HepG2 (cell line): ENCODE measurements around the gene IYD. TPM values are rescaled to one million over a fixed set of nuclear protein-coding genes. Genes with fewer than 3 reads are reported as not detected.

ENCODE experiments used
- ATAC-seq: fragments of 200-7000 bp; cut with Tn5 transposase; 3 replicates; pipeline ENCODE4 v1.9.1; 2020; ENCODE audit warnings: mild to moderate bottlenecking, moderate library complexity
- BruUV-seq: library from RNA; stranded (reverse); fragments of 400-500 nt; replicated peaks from 2 replicates; lab custom pipeline; 2021; lab: Mats Ljungman, UMichigan
- CTCF ChIA-PET: fragments of 300-600 bp; formaldehyde crosslinking; extraction: SDS; loops from one replicate; lab custom pipeline; 2021; ENCODE audit warnings: low total read pairs, inconsistent platforms, low intra/inter-chr PET ratio; lab: Yijun Ruan, JAX
- POLR2A ChIA-PET: fragments of 350-600 bp; sonication (Branson Sonifier 250); formaldehyde crosslinking; loops from one replicate; lab custom pipeline; 2020; ENCODE audit warnings: antibody characterized with exemption, inconsistent platforms; lab: Yijun Ruan, JAX
- DNase-seq: peaks from one replicate; pipeline ENCODE4 v3.0.0-alpha.2; 2015; ENCODE audit warnings: low spot score
- FAIRE-seq: peaks from 3 replicates; lab custom pipeline; 2011; peaks lifted over from hg19 to GRCh38; lab: Jason Lieb, UNC
- H2AFZ ChIP-seq: one replicate; pipeline ENCODE4 v1.6.1; 2011; ENCODE audit warnings: low read length, inconsistent platforms
- H3K27ac ChIP-seq: fragments of 300-600 bp; 3 replicates; pipeline ENCODE4 v1.8.0; 2011; ENCODE audit warnings: mixed run types, mild to moderate bottlenecking, mixed read lengths, low read length, inconsistent platforms; ENCODE audit not compliant: insufficient read depth; ENCODE audit errors: extremely low read length
- H3K27me3 ChIP-seq, 2 experiments: fragments of 200-600 bp in 1 of 2; 2 replicates in 1 of 2; 3 replicates in 1 of 2; pipeline versions ENCODE4 v1.6.0 to v1.8.0; 2011; ENCODE audit warnings: low read length in 2 of 2, mild to moderate bottlenecking in 2 of 2, moderate library complexity in 2 of 2, inconsistent platforms in 1 of 2; ENCODE audit not compliant: insufficient read depth in 2 of 2, control insufficient read depth in 1 of 2
- H3K36me3 ChIP-seq, 2 experiments: fragments of 200-600 bp in 1 of 2; replicated peaks in 1 of 2; 2 replicates in 1 of 2; 3 replicates in 1 of 2; pipeline versions ENCODE4 v1.5.1 to v1.8.0; 2011; ENCODE audit warnings: low read length in 2 of 2, inconsistent platforms in 1 of 2; ENCODE audit not compliant: insufficient read depth in 2 of 2, control insufficient read depth in 1 of 2
- H3K4me1 ChIP-seq: 2 replicates; pipeline ENCODE4 v1.5.1; 2012; ENCODE audit warnings: low read length, inconsistent platforms; ENCODE audit not compliant: insufficient read depth
- H3K4me2 ChIP-seq: 2 replicates; pipeline ENCODE4 v1.6.0; 2011; ENCODE audit warnings: low read depth, low read length, inconsistent platforms
- H3K4me3 ChIP-seq, 3 experiments: fragments of 200-600 bp in 1 of 3; sonication (generic), shearing (Covaris generic) in 1 of 3; replicated peaks in 1 of 3; 2 replicates each; pipeline ENCODE4 v1.5.1; 2011 to 2016; ENCODE audit warnings: low read length in 3 of 3, inconsistent platforms in 2 of 3, low read depth in 2 of 3, mild to moderate bottlenecking in 2 of 3, control low read depth in 1 of 3, mixed read lengths in 1 of 3; ENCODE audit not compliant: insufficient read depth in 1 of 3
- H3K79me2 ChIP-seq: one replicate; pipeline ENCODE4 v1.6.1; 2011; ENCODE audit warnings: low read length, inconsistent platforms; ENCODE audit not compliant: insufficient read depth
- H3K9ac ChIP-seq: 2 replicates; pipeline ENCODE4 v1.6.0; 2011; ENCODE audit warnings: mild to moderate bottlenecking, low read depth, low read length, inconsistent platforms; ENCODE audit not compliant: insufficient read depth
- H3K9me3 ChIP-seq: 2 replicates; pipeline ENCODE4 v1.5.1; 2012; ENCODE audit warnings: mild to moderate bottlenecking, low read length
- H4K20me1 ChIP-seq: 2 replicates; pipeline ENCODE4 v1.6.0; 2011; ENCODE audit warnings: inconsistent platforms, mild to moderate bottlenecking, low read length, moderate library complexity; ENCODE audit not compliant: insufficient read depth
- MTA3 ChIP-seq: sonication (generic); formaldehyde crosslinking; IDR thresholded peaks from 2 replicates; pipeline ENCODE4 v1.4.0; 2020; ENCODE audit warnings: missing genetic modification reagents
- RAD51 ChIP-seq: fragments of 450-650 bp; IDR thresholded peaks from 2 replicates; pipeline ENCODE4 v1.6.1; 2016; ENCODE audit warnings: borderline replicate concordance
- WGBS: methylation state at CpG from one replicate; pipeline ENCODE4 v1.1.6; 2017; ENCODE audit warnings: low lambda C conversion rate; 5-methylcytosine and 5-hydroxymethylcytosine counted together
- in situ Hi-C: cut with HindIII; loops from 2 replicates; pipeline ENCODE4 v1.10.0; 2017; ENCODE audit warnings: low pct_unique_long_range_greater_than_20kb; ENCODE audit not compliant: extremely low pct_ligation_motif_present
- intact Hi-C: fragments of 100-400 bp; cut with micrococcal nuclease; formaldehyde crosslinking; loops from one replicate; pipeline ENCODE4 v1.10.0; 2022; ENCODE audit not compliant: unreplicated experiment
- polyA plus RNA-seq, 8 experiments: library from polyadenylated mRNA; depleted of rRNA in 3 of 8; stranded (reverse) in 7 of 8; unstranded in 1 of 8; fragments of >200 nt; fragmentation: Illumina TruSeq in 4 of 8; extraction: Trizol in 4 of 8; gene quantifications; 2 replicates each; pipeline versions ENCODE4 v1.2.1 to v1.2.3, GENCODE V29; 2011 to 2016; ENCODE audit warnings: low read depth in 4 of 8, missing spikeins in 1 of 8, mixed read lengths in 1 of 8; ENCODE audit not compliant: insufficient read depth in 1 of 8
- total RNA-seq, 5 experiments: library from RNA; depleted of rRNA; stranded (reverse); fragments of >200 nt; fragmentation: Illumina TruSeq; extraction: Trizol; gene quantifications; 2 replicates each; pipeline ENCODE4 v1.2.3, GENCODE V29; 2016; ENCODE audit warnings: low read depth in 1 of 5
- TF ChIP-seq, protein P1 (sequence below): sonication (generic); formaldehyde crosslinking; IDR thresholded peaks from 2 replicates; pipeline ENCODE4 v1.4.0; 2020; ENCODE audit warnings: missing genetic modification reagents, borderline replicate concordance
- TF ChIP-seq, protein P2 (sequence below): sonication (generic); formaldehyde crosslinking; IDR thresholded peaks from 2 replicates; pipeline ENCODE4 v1.5.0; 2020; ENCODE audit warnings: mild to moderate bottlenecking, missing genetic modification reagents

IYD gene
- total and polyA plus RNA-seq, 2 of the 13 experiments (the other 11 are each of a cell fraction or from before 2014, with no cell fraction given), result 0.01 to 0.46 TPM

- TF ChIP-seq, protein P1, sequence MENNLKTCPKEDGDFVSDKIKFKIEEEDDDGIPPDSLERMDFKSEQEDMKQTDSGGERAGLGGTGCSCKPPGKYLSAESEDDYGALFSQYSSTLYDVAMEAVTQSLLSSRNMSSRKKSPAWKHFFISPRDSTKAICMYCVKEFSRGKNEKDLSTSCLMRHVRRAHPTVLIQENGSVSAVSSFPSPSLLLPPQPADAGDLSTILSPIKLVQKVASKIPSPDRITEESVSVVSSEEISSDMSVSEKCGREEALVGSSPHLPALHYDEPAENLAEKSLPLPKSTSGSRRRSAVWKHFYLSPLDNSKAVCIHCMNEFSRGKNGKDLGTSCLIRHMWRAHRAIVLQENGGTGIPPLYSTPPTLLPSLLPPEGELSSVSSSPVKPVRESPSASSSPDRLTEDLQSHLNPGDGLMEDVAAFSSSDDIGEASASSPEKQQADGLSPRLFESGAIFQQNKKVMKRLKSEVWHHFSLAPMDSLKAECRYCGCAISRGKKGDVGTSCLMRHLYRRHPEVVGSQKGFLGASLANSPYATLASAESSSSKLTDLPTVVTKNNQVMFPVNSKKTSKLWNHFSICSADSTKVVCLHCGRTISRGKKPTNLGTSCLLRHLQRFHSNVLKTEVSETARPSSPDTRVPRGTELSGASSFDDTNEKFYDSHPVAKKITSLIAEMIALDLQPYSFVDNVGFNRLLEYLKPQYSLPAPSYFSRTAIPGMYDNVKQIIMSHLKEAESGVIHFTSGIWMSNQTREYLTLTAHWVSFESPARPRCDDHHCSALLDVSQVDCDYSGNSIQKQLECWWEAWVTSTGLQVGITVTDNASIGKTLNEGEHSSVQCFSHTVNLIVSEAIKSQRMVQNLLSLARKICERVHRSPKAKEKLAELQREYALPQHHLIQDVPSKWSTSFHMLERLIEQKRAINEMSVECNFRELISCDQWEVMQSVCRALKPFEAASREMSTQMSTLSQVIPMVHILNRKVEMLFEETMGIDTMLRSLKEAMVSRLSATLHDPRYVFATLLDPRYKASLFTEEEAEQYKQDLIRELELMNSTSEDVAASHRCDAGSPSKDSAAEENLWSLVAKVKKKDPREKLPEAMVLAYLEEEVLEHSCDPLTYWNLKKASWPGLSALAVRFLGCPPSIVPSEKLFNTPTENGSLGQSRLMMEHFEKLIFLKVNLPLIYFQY (CRISPR knock-in tag), result no peak
Observed at GRCh38 chr6:150410906-150411305, 42.1 kb downstream of the IYD start (continued).

GRCh38 chr6:150412221-150412620 is 43.4 kb downstream of the IYD start:
- no peaks in the 10 kb centered on the region for H3K9me3 ChIP-seq
- WGBS, result 23% methylated on average over 3 of the region's 3 CpGs
- ATAC-seq (no peak), DNase-seq (no peak), FAIRE-seq (no peak)
- ChIA-PET CTCF (no interaction called here), POLR2A (no interaction called here)
- H3K4me2 ChIP-seq, result no peak overlapping the region
- no peaks in the 10 kb centered on the region for H3K4me1 ChIP-seq
- no peak overlapping the region for H3K4me3 ChIP-seq
- in situ Hi-C loops, result loop anchor here (10.0 to 25.0 kb wide), 2 partner anchors 193 to 925 kb away; no protein-coding TSS in a partner anchor
- H3K79me2 ChIP-seq, result no peaks in the 10 kb centered on the region
- peaks cover 0 to 4% of the 10 kb centered on the region in 2 experiments; a peak in 1 of 5 replicates for H3K27me3 ChIP-seq
- intact Hi-C loops, result no loop called here
- no peak for TF ChIP-seq RAD51
- no peak for TF ChIP-seq MTA3
- TF ChIP-seq, protein P2, sequence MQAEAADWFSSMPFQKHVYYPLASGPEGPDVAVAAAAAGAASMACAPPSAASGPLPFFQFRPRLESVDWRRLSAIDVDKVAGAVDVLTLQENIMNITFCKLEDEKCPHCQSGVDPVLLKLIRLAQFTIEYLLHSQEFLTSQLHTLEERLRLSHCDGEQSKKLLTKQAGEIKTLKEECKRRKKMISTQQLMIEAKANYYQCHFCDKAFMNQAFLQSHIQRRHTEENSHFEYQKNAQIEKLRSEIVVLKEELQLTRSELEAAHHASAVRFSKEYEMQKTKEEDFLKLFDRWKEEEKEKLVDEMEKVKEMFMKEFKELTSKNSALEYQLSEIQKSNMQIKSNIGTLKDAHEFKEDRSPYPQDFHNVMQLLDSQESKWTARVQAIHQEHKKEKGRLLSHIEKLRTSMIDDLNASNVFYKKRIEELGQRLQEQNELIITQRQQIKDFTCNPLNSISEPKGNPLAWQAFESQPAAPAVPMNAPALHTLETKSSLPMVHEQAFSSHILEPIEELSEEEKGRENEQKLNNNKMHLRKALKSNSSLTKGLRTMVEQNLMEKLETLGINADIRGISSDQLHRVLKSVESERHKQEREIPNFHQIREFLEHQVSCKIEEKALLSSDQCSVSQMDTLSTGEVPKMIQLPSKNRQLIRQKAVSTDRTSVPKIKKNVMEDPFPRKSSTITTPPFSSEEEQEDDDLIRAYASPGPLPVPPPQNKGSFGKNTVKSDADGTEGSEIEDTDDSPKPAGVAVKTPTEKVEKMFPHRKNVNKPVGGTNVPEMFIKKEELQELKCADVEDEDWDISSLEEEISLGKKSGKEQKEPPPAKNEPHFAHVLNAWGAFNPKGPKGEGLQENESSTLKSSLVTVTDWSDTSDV (CRISPR knock-in tag), result no peak
- no peak overlapping the region for H3K9ac ChIP-seq
- no peaks in the 10 kb centered on the region for H3K36me3 ChIP-seq
- no peak overlapping the region for H3K27ac ChIP-seq
- H4K20me1 ChIP-seq, result no peaks in the 10 kb centered on the region
- H2AFZ ChIP-seq, result no peak overlapping the region
- no TSS peak for BruUV-seq
